SJSA1 (cell line): Measurements from ENCODE around the gene FBXL19. TPM values are rescaled to one million over a fixed set of nuclear protein-coding genes. Genes with fewer than 3 reads are reported as not detected.

Experiments
- DNase-seq, 2 experiments: peaks; one replicate each; pipeline ENCODE4 v3.0.0-alpha.2; 2015 to 2020; ENCODE audit warnings: low spot score in 2 of 2, low read depth in 1 of 2
- H3K27ac ChIP-seq: fragments of 250-450 bp; sonication (Bioruptor Pico); 2 replicates; pipeline ENCODE4 v1.5.1; 2020; ENCODE audit warnings: mild to moderate bottlenecking, moderate library complexity
- H3K27me3 ChIP-seq: fragments of 250-450 bp; sonication (Bioruptor Pico); replicated peaks from 2 replicates; pipeline ENCODE4 v1.5.1; 2020; ENCODE audit warnings: mild to moderate bottlenecking, moderate library complexity
- H3K36me3 ChIP-seq: fragments of 250-450 bp; sonication (Bioruptor Pico); 2 replicates; pipeline ENCODE4 v1.5.1; 2020; ENCODE audit warnings: mild to moderate bottlenecking
- H3K4me1 ChIP-seq: fragments of 250-450 bp; sonication (Bioruptor Pico); replicated peaks from 2 replicates; pipeline ENCODE4 v1.6.1; 2021; ENCODE audit warnings: mild to moderate bottlenecking
- H3K4me3 ChIP-seq: fragments of 250-450 bp; sonication (Bioruptor Pico); 2 replicates; pipeline ENCODE4 v1.5.1; 2020; ENCODE audit warnings: mild to moderate bottlenecking
- H3K9me3 ChIP-seq: fragments of 250-450 bp; sonication (Bioruptor Pico); replicated peaks from 2 replicates; pipeline ENCODE4 v1.5.1; 2020; ENCODE audit warnings: mild to moderate bottlenecking
- total RNA-seq: library from RNA; depleted of rRNA; stranded (reverse); fragments of >200 nt; shearing (Covaris generic); gene quantifications from 2 replicates; pipeline ENCODE4 v1.2.3, GENCODE V29; 2014

The FBXL19 gene
- total RNA-seq, 1 experiment from 2014 or later, result 8.9 TPM

DNA sequence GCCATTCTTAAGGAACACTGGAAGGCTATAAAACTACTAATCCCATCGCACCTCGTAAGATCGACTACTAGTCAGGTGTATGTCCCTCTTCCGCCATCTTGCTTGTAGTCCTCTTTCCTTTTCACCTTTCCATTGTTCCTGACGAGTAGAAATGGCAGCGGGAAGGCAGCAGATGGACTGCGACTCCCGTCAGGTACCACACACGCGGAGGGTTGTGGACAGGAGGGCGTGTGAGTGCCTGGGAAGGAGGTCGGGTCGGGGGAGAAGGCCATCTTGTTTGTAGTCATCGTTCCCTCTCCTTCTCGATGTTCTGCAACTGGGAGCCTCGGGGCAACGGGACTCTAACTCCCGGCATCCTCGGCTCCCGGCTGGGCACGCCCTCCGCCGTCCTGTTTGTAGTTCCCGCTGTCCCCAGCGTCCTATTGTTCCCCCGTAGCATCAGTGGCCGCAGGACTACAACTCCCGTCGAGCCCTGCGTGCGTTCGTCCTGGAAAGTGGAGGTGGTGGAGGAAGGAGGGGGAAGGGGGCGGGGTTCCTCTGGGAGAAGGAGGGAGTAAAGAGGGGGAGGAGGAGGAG is 324 bp upstream of the FBXL19 start:
- Histone ChIP-seq H3K4me1 (no peaks in the 10 kb centered on the region), H3K27me3 (no peaks in the 10 kb centered on the region), H3K36me3 (peaks cover 10% of the 10 kb centered on the region), H3K27ac (peak overlapping the region; percentile 80), H3K9me3 (no peaks in the 10 kb centered on the region), H3K4me3 (peak overlapping the region; percentile 57)
- peak; percentile 99 to 100 for DNase-seq

DNA sequence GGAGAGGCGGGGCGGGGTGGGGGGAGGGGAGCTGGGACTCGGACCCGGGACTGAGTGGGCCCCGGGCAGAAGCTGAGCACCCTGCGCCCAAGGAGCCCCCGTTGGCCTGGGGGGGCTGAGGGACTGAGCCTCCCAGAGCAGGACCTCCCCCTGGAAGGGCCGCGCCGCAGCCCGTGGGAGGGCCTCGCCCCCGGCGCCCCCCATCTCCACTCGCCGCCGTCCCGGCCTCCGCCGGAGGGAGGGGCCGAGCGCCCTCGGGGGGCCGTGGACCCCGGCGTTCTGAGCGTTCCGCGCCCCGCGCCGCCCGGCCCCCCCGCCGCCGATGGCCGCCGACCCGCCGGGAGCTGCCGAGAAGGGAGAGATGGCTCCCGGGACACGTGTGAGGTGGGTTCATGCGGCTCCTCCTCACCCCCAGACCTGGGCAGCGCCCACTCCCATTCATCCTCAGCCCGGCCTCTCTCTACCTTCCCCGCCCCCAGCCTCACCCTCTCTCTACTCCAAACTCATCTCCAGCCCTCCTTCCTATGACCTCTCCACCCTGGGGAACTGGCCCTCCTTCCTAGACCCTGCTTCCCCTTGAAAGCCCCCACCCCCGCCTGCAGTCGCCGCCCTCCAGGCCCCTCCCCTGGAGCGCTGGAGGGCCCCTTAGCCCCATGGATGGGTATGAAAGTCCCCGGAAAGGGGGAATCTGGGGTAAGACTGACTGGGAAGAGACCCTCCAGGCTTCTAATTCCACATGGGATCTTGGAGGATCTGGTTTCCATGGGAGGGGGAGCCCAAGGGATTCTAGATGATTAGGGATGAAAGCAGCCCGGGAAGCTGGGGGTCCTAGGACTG is 922 bp downstream of the FBXL19 start:
- Histone ChIP-seq H3K27me3 (no peaks in the 10 kb centered on the region), H3K36me3 (peaks cover 10% of the 10 kb centered on the region), H3K27ac (no peak overlapping the region), H3K4me3 (peak overlapping the region; percentile 57), H3K4me1 (no peaks in the 10 kb centered on the region), H3K9me3 (no peaks in the 10 kb centered on the region)
- DNase-seq, result no peak

DNA sequence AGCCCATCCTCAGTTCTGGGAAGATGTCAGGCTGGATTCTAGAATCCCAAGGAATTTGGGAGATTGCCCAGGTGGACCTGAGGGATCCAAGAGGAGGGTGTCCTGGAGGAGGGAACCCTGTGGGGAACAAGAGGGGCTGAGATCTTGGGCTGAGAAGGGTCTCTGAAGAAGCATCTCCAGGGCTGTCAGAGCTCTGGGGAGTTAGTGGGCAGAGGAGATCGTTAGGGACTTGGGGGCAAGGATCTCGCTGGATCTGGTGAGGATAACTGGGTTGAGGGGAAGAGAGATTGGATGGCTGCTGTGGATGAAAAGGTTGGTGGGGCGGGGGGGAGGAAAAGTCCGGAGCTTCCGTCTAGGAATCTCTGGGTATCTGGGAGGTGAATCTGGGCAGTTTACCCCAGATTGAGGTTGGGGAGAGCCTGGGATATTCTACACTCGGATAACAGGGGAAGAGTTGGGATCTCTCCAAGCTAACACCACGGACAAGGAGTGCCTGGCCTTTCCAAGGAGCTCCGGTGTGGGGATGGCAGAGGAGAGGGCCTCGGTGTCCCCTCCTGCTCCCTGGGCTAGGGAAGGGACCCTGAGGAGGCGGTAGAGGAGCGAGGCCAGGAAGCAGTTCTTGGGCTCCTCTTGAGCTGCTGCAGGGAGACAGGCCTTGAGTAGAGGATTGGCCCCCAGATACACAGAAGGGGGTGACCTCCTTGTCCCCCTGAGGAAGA is 1.7 kb downstream of the FBXL19 start:
- Histone ChIP-seq H3K27me3 (no peaks in the 10 kb centered on the region), H3K9me3 (no peaks in the 10 kb centered on the region), H3K27ac (no peak overlapping the region), H3K36me3 (peaks cover 12% of the 10 kb centered on the region), H3K4me3 (peak overlapping the region; percentile 57; the same call in 1 of the 2 replicates), H3K4me1 (no peaks in the 10 kb centered on the region)
- DNase-seq, result no peak

DNA sequence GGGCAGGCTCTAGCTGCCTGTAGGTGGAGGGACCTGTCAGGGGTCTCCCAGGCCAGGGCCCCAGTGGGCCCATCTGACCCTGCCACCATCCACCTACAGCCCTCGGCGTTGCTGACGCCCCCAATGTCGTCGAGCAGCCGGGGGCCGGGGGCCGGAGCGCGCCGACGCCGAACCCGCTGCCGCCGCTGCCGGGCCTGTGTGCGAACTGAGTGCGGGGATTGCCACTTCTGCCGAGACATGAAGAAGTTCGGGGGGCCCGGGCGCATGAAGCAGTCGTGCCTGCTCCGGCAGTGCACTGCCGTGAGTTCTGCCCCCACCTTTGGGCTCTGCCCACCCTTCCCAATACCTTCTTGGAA is 2.2 kb downstream of the FBXL19 start:
- peaks cover 17% of the 10 kb centered on the region for H3K36me3 ChIP-seq
- no peak overlapping the region for H3K27ac ChIP-seq
- no peaks in the 10 kb centered on the region for H3K4me1 ChIP-seq
- no peaks in the 10 kb centered on the region for H3K9me3 ChIP-seq
- H3K27me3 ChIP-seq, result no peaks in the 10 kb centered on the region
- no peak for DNase-seq
- H3K4me3 ChIP-seq, result no peak overlapping the region

DNA sequence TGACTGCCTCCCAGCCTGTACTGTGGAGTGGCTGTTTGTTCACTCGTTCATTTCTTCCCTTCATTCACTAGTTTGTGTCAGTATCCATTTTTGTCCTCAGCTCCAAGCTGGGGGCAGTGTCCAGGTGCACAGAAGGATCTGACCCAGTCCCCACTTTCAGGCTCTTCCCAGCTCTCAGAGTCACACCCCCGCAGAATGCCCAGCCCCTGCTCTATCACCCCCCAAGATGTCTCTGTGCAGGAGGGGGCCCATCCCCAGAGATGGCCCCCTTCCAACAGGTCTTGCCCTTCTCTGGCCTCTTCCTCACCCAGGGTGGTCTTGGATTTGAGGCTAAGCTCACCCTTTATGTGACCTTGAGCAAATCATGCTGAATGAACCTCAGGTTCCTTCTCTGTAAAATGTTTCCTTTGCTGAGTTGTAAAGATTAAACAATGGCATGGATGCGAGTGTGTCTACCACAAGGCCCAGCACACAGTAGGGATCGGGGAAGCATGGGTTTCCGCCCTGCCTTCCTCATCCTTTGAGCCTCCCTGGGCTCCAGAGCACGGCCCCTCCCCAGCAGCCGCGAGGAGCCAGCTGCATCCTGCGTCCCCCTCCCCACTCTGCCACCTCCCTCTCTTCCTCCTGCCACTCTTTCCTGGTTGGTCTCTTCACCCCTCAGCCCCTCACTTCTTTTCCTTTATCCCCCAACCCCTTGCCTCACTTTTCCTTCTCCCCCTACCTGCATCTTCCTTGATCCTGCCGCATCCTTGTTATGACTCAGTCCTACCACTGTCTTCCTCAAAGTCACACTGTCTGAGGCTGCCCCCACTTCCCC is 2.8 kb downstream of the FBXL19 start:
- H3K4me3 ChIP-seq, result no peak overlapping the region
- no peaks in the 10 kb centered on the region for H3K27me3 ChIP-seq
- H3K36me3 ChIP-seq, result peaks cover 23% of the 10 kb centered on the region
- H3K4me1 ChIP-seq, result no peaks in the 10 kb centered on the region
- H3K9me3 ChIP-seq, result no peaks in the 10 kb centered on the region
- no peak overlapping the region for H3K27ac ChIP-seq
- DNase-seq, result no peak

DNA sequence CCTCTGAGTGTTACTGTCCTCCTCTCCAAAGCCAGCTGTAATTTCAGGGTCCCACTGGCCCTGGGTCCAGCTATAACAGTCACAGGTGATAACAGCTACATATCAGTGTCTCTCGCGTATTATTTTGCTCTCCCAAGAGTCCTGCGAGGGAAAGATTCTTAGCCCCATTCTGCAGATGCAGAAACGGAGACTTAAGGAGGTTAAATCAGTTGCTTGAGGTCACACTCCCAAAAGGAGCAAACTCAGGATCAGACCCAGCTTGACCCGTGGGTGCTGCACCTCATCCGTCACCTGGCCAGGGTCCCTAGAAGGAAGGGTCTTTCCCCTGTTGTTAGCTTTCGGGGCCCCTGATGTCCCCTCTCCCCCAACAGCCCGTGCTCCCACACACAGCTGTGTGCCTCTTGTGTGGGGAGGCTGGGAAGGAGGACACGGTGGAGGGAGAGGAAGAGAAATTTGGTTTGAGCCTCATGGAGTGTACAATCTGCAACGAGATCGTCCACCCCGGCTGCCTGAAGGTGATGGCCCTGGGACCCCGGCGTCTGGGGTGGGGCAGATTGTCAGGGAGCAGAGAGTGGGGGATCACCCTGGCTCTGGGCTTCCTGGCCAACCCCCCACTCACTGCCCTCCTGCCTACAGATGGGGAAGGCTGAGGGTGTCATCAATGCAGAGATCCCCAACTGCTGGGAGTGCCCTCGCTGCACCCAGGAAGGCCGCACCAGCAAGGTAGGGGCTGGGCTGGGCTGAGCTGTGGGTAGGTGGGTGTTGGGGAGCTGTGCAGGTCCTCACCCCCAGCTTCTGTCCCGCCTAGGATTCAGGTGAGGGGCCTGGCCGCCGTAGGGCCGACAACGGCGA is 3.8 kb downstream of the FBXL19 start:
- no peak overlapping the region for H3K27ac ChIP-seq
- H3K4me1 ChIP-seq, result no peaks in the 10 kb centered on the region
- H3K36me3 ChIP-seq, result peaks cover 29% of the 10 kb centered on the region
- no peaks in the 10 kb centered on the region for H3K27me3 ChIP-seq
- DNase-seq, result no peak
- H3K4me3 ChIP-seq, result no peak overlapping the region
- H3K9me3 ChIP-seq, result no peaks in the 10 kb centered on the region

DNA sequence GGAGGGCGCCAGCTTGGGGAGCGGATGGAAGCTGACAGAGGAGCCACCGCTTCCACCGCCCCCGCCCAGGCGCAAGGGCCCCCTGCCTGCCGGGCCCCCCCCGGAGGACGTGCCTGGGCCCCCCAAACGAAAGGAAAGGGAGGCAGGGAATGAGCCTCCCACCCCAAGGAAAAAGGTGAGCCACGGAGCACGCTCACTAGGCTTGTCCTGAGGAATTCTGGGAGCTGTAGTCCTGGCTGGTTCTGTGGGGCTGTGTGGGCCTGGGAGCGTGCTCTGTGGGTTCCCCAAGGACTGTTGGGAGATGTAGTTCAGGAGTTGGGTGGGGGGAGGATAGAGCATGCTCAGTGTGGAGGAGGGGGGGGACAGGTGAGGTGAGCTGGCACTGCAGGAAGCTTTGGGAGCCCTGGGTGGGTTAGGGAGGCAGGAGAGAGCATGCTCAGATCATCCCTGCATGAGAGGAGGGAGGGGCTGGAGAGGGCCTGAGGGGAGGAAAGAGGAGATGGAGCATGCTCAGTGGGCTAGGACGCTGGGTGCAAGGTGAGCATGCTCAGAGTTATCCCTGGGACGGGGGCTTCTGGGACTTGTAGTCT is 4.5 kb downstream of the FBXL19 start:
- peaks cover 29% of the 10 kb centered on the region for H3K36me3 ChIP-seq
- no peaks in the 10 kb centered on the region for H3K9me3 ChIP-seq
- no peak for DNase-seq
- no peak overlapping the region for H3K4me3 ChIP-seq
- no peaks in the 10 kb centered on the region for H3K27me3 ChIP-seq
- no peak overlapping the region for H3K27ac ChIP-seq
- no peaks in the 10 kb centered on the region for H3K4me1 ChIP-seq

DNA sequence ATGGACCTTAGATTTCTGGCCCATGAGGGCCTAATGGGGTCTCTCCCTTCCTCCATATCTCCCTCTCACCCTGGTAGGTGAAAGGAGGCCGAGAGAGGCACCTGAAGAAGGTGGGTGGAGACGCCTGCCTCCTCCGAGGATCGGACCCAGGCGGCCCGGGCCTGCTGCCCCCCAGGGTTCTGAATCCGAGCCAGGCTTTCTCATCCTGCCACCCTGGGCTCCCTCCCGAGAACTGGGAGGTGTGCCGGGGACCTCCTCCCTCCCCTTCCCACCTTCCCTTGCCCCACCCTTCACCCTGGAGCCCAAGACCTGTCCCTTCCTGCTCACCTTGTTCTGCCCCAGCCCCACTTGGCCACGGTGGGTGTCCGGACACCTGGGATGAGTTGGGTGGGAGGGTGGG is 5.0 kb downstream of the FBXL19 start:
- DNase-seq, result no peak
- H3K4me1 ChIP-seq, result no peaks in the 10 kb centered on the region

DNA sequence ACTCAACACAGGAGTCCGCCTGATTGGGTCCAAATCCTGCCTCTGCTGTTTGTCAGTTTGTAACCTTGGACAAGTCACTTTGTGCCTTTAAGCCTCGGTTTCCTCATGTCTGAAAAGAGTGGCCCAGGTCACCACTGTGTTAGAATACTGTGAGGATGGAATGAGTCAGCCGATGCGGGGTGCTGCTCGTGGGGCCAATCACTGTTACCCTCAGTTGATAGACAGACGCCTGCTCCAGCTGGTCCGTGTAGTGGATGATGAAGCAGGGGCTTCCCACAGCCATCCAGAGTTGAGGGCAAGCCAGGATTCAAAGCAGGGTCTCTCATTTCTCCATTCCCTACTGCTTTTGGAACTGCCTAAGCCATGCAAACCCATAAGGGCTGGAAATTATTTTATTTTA is 5.8 kb downstream of the FBXL19 start:
- H3K36me3 ChIP-seq, result peaks cover 29% of the 10 kb centered on the region
- no peaks in the 10 kb centered on the region for H3K9me3 ChIP-seq
- no peaks in the 10 kb centered on the region for H3K4me1 ChIP-seq
- no peaks in the 10 kb centered on the region for H3K27me3 ChIP-seq
- no peak overlapping the region for H3K27ac ChIP-seq
- DNase-seq, result no peak
- H3K4me3 ChIP-seq, result no peak overlapping the region

More for the DNA sequence above, 5.0 kb downstream of the FBXL19 start:
- Histone ChIP-seq H3K27ac (no peak overlapping the region), H3K4me3 (no peak overlapping the region), H3K9me3 (no peaks in the 10 kb centered on the region), H3K36me3 (peaks cover 29% of the 10 kb centered on the region), H3K27me3 (no peaks in the 10 kb centered on the region)

DNA sequence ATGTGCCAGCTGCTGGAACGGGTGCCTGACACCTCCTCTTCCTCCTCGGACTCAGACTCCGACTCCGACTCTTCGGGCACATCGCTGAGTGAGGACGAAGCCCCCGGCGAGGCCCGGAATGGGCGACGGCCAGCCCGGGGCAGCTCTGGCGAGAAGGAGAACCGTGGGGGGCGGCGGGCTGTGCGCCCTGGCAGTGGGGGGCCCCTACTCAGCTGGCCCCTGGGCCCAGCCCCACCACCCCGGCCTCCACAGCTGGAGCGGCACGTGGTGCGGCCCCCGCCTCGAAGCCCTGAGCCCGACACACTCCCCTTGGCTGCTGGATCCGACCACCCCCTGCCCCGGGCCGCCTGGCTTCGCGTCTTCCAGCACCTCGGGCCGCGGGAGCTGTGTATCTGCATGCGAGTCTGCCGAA is 6.8 kb downstream of the FBXL19 start:
- DNase-seq, result no peak
- Histone ChIP-seq H3K27ac (no peak overlapping the region), H3K9me3 (no peaks in the 10 kb centered on the region), H3K36me3 (peaks cover 36% of the 10 kb centered on the region), H3K4me1 (no peaks in the 10 kb centered on the region), H3K4me3 (no peak overlapping the region), H3K27me3 (no peaks in the 10 kb centered on the region)

DNA sequence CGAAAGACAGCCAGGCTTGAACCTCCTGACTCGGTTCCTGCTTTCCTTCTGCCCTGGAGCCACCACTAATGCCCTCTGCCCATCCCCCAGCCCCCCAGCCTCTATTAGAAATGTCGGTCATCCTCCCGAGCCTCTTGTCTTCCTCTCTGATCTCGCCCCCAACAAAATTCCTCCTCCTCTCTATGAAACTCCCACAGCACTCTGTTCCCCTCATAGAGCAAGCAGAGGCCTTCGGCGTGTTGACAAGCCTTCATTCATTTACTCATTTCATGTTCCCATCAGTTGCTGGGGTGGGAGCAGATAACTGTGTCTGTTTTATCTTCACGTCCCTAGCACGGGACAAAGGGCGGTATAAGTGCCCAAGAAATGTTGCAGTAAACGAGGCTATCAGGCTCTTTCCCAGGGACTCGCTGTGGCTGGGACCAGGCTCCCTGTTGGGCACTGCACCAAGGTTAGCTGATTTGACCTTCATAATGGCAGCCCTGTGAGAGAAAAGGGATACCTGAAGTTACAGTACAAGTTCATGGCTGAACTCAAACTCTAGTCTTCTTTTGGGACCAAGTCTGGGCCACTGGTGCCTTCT is 7.8 kb downstream of the FBXL19 start:
- Histone ChIP-seq H3K9me3 (no peaks in the 10 kb centered on the region), H3K4me1 (no peaks in the 10 kb centered on the region), H3K27ac (no peak overlapping the region), H3K36me3 (peaks cover 44% of the 10 kb centered on the region), H3K27me3 (no peaks in the 10 kb centered on the region), H3K4me3 (no peak overlapping the region)
- no peak for DNase-seq

DNA sequence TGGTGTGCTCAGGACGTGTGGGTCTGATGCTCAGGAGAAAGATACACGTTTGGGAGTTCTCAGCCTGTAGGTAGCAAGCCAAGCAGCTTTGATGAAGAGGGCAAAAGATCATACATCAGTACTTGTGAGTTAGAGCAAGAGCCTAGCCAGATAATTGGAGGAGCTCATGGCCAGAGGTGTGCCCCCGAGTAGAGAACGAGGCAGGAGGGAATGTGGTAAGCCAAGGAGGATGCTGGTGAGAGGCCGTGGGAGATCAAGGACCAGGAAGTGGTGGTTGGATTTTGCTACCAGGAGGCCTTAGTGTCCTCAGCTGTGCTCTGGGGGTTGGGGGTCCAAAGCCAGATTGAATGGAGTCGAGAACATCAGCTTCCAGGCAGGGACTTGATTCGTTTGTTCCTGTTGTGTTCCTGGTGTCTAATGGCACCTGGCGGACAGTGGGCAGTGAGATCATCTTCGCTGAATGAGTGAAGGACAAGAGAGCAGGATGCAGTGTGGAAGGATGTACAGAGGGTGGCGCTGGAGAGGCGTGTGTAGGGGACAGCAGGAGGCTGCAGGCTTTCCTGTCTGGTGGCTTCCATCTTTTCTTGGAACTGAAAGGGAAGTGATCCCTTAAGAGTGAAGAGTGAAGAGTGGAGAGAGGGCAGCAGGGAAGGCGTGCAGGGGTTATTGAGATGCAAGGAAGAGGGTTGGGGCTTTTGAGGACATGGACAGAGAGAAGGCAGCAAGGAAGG is 11.6 kb downstream of the FBXL19 start:
- Histone ChIP-seq H3K36me3 (peaks cover 36% of the 10 kb centered on the region), H3K4me3 (no peak overlapping the region), H3K27ac (no peak overlapping the region), H3K9me3 (no peaks in the 10 kb centered on the region), H3K27me3 (no peaks in the 10 kb centered on the region), H3K4me1 (no peaks in the 10 kb centered on the region)
- DNase-seq, result no peak
